ENCODE measurements around the gene RNPC3. TPM values are rescaled to one million over a fixed set of nuclear protein-coding genes. Genes with fewer than 3 reads are reported as not detected.
"Not testable (repeated sequence)": the region's sequence is repeated elsewhere in the genome, so short reads cannot be mapped to it uniquely, and the experiment has no call there.

The RNPC3 gene
- total RNA-seq, 1 experiment from 2014 or later = 17.0 TPM

DNA sequence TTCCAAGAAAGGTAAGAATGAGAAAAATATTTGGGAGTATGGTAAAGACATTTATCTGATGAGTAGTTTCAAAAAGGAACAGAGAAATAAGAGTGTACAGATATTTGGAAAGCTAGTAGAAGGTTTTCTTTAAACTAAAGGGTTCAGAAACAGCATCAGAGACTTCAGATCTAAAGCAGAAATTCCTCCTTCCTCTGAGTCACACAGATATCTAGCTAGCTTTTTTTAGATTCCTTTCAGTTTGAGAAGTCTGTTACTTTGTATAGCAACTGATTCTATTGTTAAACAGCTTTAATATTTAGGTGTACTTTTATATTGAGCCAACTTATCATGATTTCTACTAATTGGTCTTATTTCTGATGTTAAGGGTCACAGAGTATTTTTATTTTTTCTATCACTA, 50.6 kb downstream of the RNPC3 start:
- ChIA-PET CTCF (no interaction called here), POLR2A (ENCODE audit: unreplicated experiment) (no interaction called here)
- no peaks in the 10 kb centered on the region for H3K36me3 ChIP-seq (ENCODE audit: low read depth)
- H3K27me3 ChIP-seq (ENCODE audit: insufficient read depth, low read depth) = no peaks in the 10 kb centered on the region
- no peaks in the 10 kb centered on the region for H3K9me2 ChIP-seq (ENCODE audit: insufficient read depth)
- no TSS peak for BruUV-seq (replicated peaks)
- no peaks in the 10 kb centered on the region for H3K4me1 ChIP-seq (replicated peaks; ENCODE audit: insufficient read depth)
- no peak for TF ChIP-seq EZH2 (IDR thresholded peaks at IDR 0.05; ENCODE audit: low read depth)
- TF ChIP-seq, protein P1, sequence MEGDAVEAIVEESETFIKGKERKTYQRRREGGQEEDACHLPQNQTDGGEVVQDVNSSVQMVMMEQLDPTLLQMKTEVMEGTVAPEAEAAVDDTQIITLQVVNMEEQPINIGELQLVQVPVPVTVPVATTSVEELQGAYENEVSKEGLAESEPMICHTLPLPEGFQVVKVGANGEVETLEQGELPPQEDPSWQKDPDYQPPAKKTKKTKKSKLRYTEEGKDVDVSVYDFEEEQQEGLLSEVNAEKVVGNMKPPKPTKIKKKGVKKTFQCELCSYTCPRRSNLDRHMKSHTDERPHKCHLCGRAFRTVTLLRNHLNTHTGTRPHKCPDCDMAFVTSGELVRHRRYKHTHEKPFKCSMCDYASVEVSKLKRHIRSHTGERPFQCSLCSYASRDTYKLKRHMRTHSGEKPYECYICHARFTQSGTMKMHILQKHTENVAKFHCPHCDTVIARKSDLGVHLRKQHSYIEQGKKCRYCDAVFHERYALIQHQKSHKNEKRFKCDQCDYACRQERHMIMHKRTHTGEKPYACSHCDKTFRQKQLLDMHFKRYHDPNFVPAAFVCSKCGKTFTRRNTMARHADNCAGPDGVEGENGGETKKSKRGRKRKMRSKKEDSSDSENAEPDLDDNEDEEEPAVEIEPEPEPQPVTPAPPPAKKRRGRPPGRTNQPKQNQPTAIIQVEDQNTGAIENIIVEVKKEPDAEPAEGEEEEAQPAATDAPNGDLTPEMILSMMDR (conservative IDR thresholded peaks at IDR 0.05) = no peak
- H3K4me2 ChIP-seq = no peak overlapping the region
- DNase-seq = no peak
- no peak overlapping the region for H3K4me3 ChIP-seq
- intact Hi-C loops (cut with micrococcal nuclease; ENCODE audit: unreplicated experiment) = no loop called here
- H4K20me1 ChIP-seq (ENCODE audit: insufficient read depth) = no peaks in the 10 kb centered on the region
- H3K79me2 ChIP-seq (ENCODE audit: low read depth) = no peaks in the 10 kb centered on the region
- H3K27ac ChIP-seq = no peak overlapping the region
- H3K9me3 ChIP-seq (ENCODE audit: insufficient read depth, low read depth) = no peaks in the 10 kb centered on the region
- no peak overlapping the region for H2AFZ ChIP-seq
- no peaks in the 10 kb centered on the region for H3F3A ChIP-seq (ENCODE audit: insufficient read depth, low read depth)

DNA sequence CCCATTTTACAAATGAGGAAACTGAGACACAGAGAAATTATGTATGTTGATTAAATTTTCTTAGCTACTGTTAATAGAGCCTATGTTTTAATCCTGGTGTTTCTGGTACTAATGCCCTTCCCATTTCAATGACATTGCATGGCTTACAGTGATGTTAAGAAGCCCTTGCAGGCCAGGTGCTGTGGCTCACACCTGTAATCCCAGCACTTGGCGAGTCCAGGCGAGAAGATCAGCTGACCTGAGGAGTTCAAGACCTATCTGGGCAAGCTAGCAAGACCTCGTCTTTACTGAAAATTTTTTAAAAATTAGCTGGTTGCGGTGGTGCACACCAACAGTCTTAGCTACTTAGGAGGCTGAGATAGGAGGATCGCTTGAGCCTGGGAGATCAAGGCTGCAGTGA, 51.3 kb downstream of the RNPC3 start:
- H2AFZ ChIP-seq; H3K4me1 ChIP-seq (replicated peaks; ENCODE audit: insufficient read depth); CTCF ChIA-PET; H3F3A ChIP-seq (ENCODE audit: insufficient read depth, low read depth); BruUV-seq (replicated peaks); DNase-seq; H3K9me2 ChIP-seq (ENCODE audit: insufficient read depth); POLR2A ChIA-PET (ENCODE audit: unreplicated experiment); H3K36me3 ChIP-seq (ENCODE audit: low read depth); H4K20me1 ChIP-seq (ENCODE audit: insufficient read depth); H3K4me2 ChIP-seq; H3K4me3 ChIP-seq; H3K9me3 ChIP-seq (ENCODE audit: insufficient read depth, low read depth); H3K27ac ChIP-seq; intact Hi-C loops (cut with micrococcal nuclease; ENCODE audit: unreplicated experiment); H3K27me3 ChIP-seq (ENCODE audit: insufficient read depth, low read depth); H3K79me2 ChIP-seq (ENCODE audit: low read depth): not testable (repeated sequence)

DNA sequence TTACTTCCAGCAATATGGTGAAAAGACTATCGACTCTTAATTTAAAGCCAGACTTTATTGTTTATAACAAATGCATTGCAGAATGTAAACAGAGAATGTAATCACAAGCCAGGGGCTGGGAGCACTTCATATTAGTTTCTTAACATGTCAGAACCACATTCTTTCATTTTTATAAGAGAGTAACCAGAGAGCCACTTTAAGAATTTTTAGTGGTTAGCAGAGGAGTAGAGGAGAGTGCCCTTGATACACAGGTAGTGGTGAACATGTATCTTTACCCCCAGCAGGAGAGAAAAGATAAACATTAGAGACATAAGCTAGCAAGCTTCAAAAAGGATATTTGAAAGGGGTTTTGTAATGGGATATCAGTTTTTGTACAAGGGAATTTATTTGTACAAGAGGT, 57.0 kb downstream of the RNPC3 start:
- TF ChIP-seq EZH2 (IDR thresholded peaks at IDR 0.05; ENCODE audit: low read depth) = no peak
- TF ChIP-seq, protein P1 (conservative IDR thresholded peaks at IDR 0.05) = no peak
- Histone ChIP-seq H3K9me3 (ENCODE audit: insufficient read depth, low read depth) (no peaks in the 10 kb centered on the region), H3K4me1 (replicated peaks; ENCODE audit: insufficient read depth) (no peaks in the 10 kb centered on the region), H3K79me2 (ENCODE audit: low read depth) (no peaks in the 10 kb centered on the region), H3F3A (ENCODE audit: insufficient read depth, low read depth) (no peaks in the 10 kb centered on the region), H3K4me2 (no peak overlapping the region), H3K9me2 (ENCODE audit: insufficient read depth) (no peaks in the 10 kb centered on the region), H3K27ac (no peak overlapping the region), H2AFZ (no peak overlapping the region), H3K4me3 (no peak overlapping the region), H3K27me3 (ENCODE audit: insufficient read depth, low read depth) (no peaks in the 10 kb centered on the region), H4K20me1 (ENCODE audit: insufficient read depth) (no peaks in the 10 kb centered on the region), H3K36me3 (ENCODE audit: low read depth) (no peaks in the 10 kb centered on the region)
- no TSS peak for BruUV-seq (replicated peaks)
- POLR2A ChIA-PET (ENCODE audit: unreplicated experiment) = no interaction called here
- CTCF ChIA-PET = no interaction called here
- intact Hi-C loops (cut with micrococcal nuclease; ENCODE audit: unreplicated experiment) = no loop called here
- no peak for DNase-seq

DNA sequence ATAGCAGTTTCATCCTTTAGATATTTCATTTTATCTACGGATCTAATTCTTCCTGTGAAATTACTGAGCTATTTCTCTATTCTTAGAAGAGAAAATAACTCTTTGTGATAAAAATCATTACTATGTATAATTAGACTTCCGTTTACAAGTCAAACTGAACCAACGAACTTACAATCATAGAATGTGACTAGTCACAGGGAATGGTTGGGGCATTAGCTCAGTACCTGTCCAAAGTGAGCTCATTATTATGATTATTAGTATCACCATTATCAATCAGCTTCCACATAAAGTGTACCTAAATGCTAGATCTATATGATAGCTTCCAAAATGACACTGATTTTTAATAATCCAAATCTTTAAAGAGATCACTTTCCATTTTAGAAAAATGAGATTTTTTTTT, 58.4 kb downstream of the RNPC3 start:
- ChIA-PET POLR2A (ENCODE audit: unreplicated experiment) (no interaction called here), CTCF (no interaction called here)
- TF ChIP-seq, protein P1 (conservative IDR thresholded peaks at IDR 0.05) = no peak
- no peak for TF ChIP-seq EZH2 (IDR thresholded peaks at IDR 0.05; ENCODE audit: low read depth)
- no peaks in the 10 kb centered on the region for H3F3A ChIP-seq (ENCODE audit: insufficient read depth, low read depth)
- H3K4me1 ChIP-seq (replicated peaks; ENCODE audit: insufficient read depth) = no peaks in the 10 kb centered on the region
- no peaks in the 10 kb centered on the region for H3K79me2 ChIP-seq (ENCODE audit: low read depth)
- no TSS peak for BruUV-seq (replicated peaks)
- no peak overlapping the region for H3K4me2 ChIP-seq
- H3K27me3 ChIP-seq (ENCODE audit: insufficient read depth, low read depth) = no peaks in the 10 kb centered on the region
- intact Hi-C loops (cut with micrococcal nuclease; ENCODE audit: unreplicated experiment) = no loop called here
- H4K20me1 ChIP-seq (ENCODE audit: insufficient read depth) = no peaks in the 10 kb centered on the region
- H3K27ac ChIP-seq = no peak overlapping the region
- no peak overlapping the region for H3K4me3 ChIP-seq
- H3K9me2 ChIP-seq (ENCODE audit: insufficient read depth) = no peaks in the 10 kb centered on the region
- H3K9me3 ChIP-seq (ENCODE audit: insufficient read depth, low read depth) = no peaks in the 10 kb centered on the region
- no peak overlapping the region for H2AFZ ChIP-seq
- no peaks in the 10 kb centered on the region for H3K36me3 ChIP-seq (ENCODE audit: low read depth)
- DNase-seq = no peak

Measured in PC-9 (cell line).